ENCODE data around the gene LDLRAD3. TPM values are rescaled to one million over a fixed set of nuclear protein-coding genes. Genes with fewer than 3 reads are reported as not detected.

The LDLRAD3 gene
- total RNA-seq, 1 experiment from 2014 or later: 28.1 TPM

GRCh38 chr11:36214976-36215692 lies 271.3 kb downstream of the LDLRAD3 start:
- BruUV-seq (replicated peaks): no TSS peak
- intact Hi-C loops (cut with micrococcal nuclease; ENCODE audit: unreplicated experiment) (no loop called here), in situ Hi-C loops (cut with HindIII; ENCODE audit: low pct_unique_long_range_greater_than_20kb, low sequenced_read_pairs) (no loop called here)
- Histone ChIP-seq H3K4me1 (ENCODE audit: control insufficient read depth, insufficient read depth, low read length) (no peaks in the 10 kb centered on the region), H3K27me3 (ENCODE audit: control insufficient read depth, insufficient read depth, low read length) (no peaks in the 10 kb centered on the region), H3K27ac (ENCODE audit: low read length) (no peak overlapping the region), H3K36me3 (ENCODE audit: control insufficient read depth, insufficient read depth, low read length) (no peaks in the 10 kb centered on the region), H3K4me3 (ENCODE audit: low read depth in 2 of 2, low read length in 2 of 2) (no peak overlapping the region), H3K9me3 (ENCODE audit: control insufficient read depth, insufficient read depth, low read depth, low read length) (peaks cover 9% of the 10 kb centered on the region; the same call in 1 of the 2 replicates)
- TF ChIP-seq TCF7L2 (IDR thresholded peaks at IDR 0.05; ENCODE audit: low read depth, low read length) (no peak), SIN3A (IDR thresholded peaks at IDR 0.05; ENCODE audit: borderline replicate concordance, insufficient read depth, low read depth, low read length) (no peak), POLR2AphosphoS5 (IDR thresholded peaks at IDR 0.05; ENCODE audit: low read depth, low read length) (no peak), REST (IDR thresholded peaks at IDR 0.05; ENCODE audit: insufficient read depth in 1 of 2, low read depth in 2 of 2, low read length in 1 of 2) (no peak)
- TF ChIP-seq, protein P1, sequence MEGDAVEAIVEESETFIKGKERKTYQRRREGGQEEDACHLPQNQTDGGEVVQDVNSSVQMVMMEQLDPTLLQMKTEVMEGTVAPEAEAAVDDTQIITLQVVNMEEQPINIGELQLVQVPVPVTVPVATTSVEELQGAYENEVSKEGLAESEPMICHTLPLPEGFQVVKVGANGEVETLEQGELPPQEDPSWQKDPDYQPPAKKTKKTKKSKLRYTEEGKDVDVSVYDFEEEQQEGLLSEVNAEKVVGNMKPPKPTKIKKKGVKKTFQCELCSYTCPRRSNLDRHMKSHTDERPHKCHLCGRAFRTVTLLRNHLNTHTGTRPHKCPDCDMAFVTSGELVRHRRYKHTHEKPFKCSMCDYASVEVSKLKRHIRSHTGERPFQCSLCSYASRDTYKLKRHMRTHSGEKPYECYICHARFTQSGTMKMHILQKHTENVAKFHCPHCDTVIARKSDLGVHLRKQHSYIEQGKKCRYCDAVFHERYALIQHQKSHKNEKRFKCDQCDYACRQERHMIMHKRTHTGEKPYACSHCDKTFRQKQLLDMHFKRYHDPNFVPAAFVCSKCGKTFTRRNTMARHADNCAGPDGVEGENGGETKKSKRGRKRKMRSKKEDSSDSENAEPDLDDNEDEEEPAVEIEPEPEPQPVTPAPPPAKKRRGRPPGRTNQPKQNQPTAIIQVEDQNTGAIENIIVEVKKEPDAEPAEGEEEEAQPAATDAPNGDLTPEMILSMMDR (IDR thresholded peaks at IDR 0.05): no peak
- CTCF ChIA-PET: no interaction called here
- no peak for ATAC-seq
- no peak for DNase-seq (ENCODE audit: low read depth, low spot score)
- POLR2A ChIA-PET: interaction anchor here (0.7 kb wide), 1 partner anchor 28 kb away, joined by 3 read pairs; no protein-coding TSS in a partner anchor

DNA sequence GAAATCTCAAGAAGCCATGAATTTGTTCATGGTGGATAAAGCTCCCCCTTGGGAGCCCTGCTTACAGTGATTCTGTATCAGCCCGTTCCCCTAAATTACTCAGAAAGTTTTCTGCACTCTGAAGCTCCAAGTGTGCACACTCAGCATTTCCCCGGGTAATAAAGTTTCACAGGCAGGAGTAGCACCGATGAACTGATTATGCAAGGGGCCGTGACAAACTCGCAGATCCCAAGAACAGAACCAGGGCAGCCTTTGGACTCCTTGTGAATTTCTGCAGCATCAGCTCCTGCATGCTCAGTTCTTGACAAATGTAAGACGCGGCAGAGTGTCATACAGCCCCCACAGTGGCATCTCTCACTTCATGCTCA lies 271.8 kb downstream of the LDLRAD3 start:
- Histone ChIP-seq H3K9me3 (ENCODE audit: control insufficient read depth, insufficient read depth, low read depth, low read length) (peaks cover 10% of the 10 kb centered on the region; the same call in 1 of the 2 replicates), H3K27me3 (ENCODE audit: control insufficient read depth, insufficient read depth, low read length) (no peaks in the 10 kb centered on the region), H3K4me3 (ENCODE audit: low read depth in 2 of 2, low read length in 2 of 2) (no peak overlapping the region), H3K4me1 (ENCODE audit: control insufficient read depth, insufficient read depth, low read length) (no peaks in the 10 kb centered on the region), H3K27ac (ENCODE audit: low read length) (no peak overlapping the region), H3K36me3 (ENCODE audit: control insufficient read depth, insufficient read depth, low read length) (no peaks in the 10 kb centered on the region)
- ChIA-PET CTCF (no interaction called here), POLR2A (interaction anchor here (0.7 kb wide), 1 partner anchor 28 kb away, joined by 3 read pairs; no protein-coding TSS in a partner anchor)
- no TSS peak for BruUV-seq (replicated peaks)
- no peak for TF ChIP-seq POLR2AphosphoS5 (IDR thresholded peaks at IDR 0.05; ENCODE audit: low read depth, low read length)
- no peak for TF ChIP-seq REST (IDR thresholded peaks at IDR 0.05; ENCODE audit: insufficient read depth in 1 of 2, low read depth in 2 of 2, low read length in 1 of 2)
- no peak for TF ChIP-seq TCF7L2 (IDR thresholded peaks at IDR 0.05; ENCODE audit: low read depth, low read length)
- DNase-seq (ENCODE audit: low read depth, low spot score): no peak
- in situ Hi-C loops (cut with HindIII; ENCODE audit: low pct_unique_long_range_greater_than_20kb, low sequenced_read_pairs): no loop called here
- intact Hi-C loops (cut with micrococcal nuclease; ENCODE audit: unreplicated experiment): no loop called here
- no peak for ATAC-seq

Data from Panc1 (cell line).